Astrocyte (in vitro differentiated cells and primary cell): ENCODE measurements around the gene FAM237A. TPM values are rescaled to one million over a fixed set of nuclear protein-coding genes. Genes with fewer than 3 reads are reported as not detected.

Experiments
- DNase-seq: peaks from one replicate; pipeline ENCODE4 v3.0.0-alpha.2; 2010; ENCODE audit warnings: low read depth
- FAIRE-seq: peaks from 2 replicates; lab custom pipeline; 2011; peaks lifted over from hg19 to GRCh38; lab: Jason Lieb, UNC
- H2AFZ ChIP-seq: 2 replicates; pipeline ENCODE4 v1.6.0; 2012; ENCODE audit warnings: low read depth, low read length, inconsistent platforms
- H3K27ac ChIP-seq: 2 replicates; pipeline ENCODE4 v1.5.1; 2011; ENCODE audit warnings: low read depth, low read length, inconsistent platforms
- H3K27me3 ChIP-seq: 2 replicates; pipeline ENCODE4 v1.6.0; 2011; ENCODE audit warnings: low read length, inconsistent platforms; ENCODE audit not compliant: insufficient read depth
- H3K36me3 ChIP-seq: 2 replicates; pipeline ENCODE4 v1.5.1; 2011; ENCODE audit warnings: low read length, inconsistent platforms; ENCODE audit not compliant: insufficient read depth
- H3K4me1 ChIP-seq: 2 replicates; pipeline ENCODE4 v1.5.1; 2011; ENCODE audit warnings: low read length, inconsistent platforms; ENCODE audit not compliant: insufficient read depth
- H3K4me2 ChIP-seq: 2 replicates; pipeline ENCODE4 v1.6.0; 2012; ENCODE audit warnings: low read length, inconsistent platforms
- H3K4me3 ChIP-seq: 2 replicates; pipeline ENCODE4 v1.5.1; 2011; ENCODE audit warnings: low read depth, mild to moderate bottlenecking, low read length, inconsistent platforms; ENCODE audit not compliant: insufficient read depth
- H3K79me2 ChIP-seq: 2 replicates; pipeline ENCODE4 v1.6.0; 2012; ENCODE audit warnings: mild to moderate bottlenecking, low read length, inconsistent platforms; ENCODE audit not compliant: insufficient read depth
- H3K9ac ChIP-seq: 2 replicates; pipeline ENCODE4 v1.6.0; 2012; ENCODE audit warnings: mild to moderate bottlenecking, low read length, inconsistent platforms
- H3K9me3 ChIP-seq: 2 replicates; pipeline ENCODE4 v1.5.1; 2012; ENCODE audit warnings: low read depth, mild to moderate bottlenecking, low read length, inconsistent platforms; ENCODE audit not compliant: insufficient read depth
- H4K20me1 ChIP-seq: 2 replicates; pipeline ENCODE4 v1.6.0; 2012; ENCODE audit warnings: low read length, inconsistent platforms; ENCODE audit not compliant: insufficient read depth
- H3K27ac Mint-ChIP-seq: one replicate; pipeline ENCODE4 v1.8.0; 2021; ENCODE audit warnings: mild to moderate bottlenecking, mixed read lengths; ENCODE audit not compliant: unreplicated experiment
- H3K27me3 Mint-ChIP-seq: one replicate; pipeline ENCODE4 v1.8.0; 2021; ENCODE audit warnings: low read depth, mixed read lengths; ENCODE audit not compliant: unreplicated experiment
- H3K36me3 Mint-ChIP-seq: one replicate; pipeline ENCODE4 v1.8.0; 2021; ENCODE audit warnings: low read depth, mixed read lengths; ENCODE audit not compliant: unreplicated experiment
- H3K4me1 Mint-ChIP-seq: one replicate; pipeline ENCODE4 v1.8.0; 2021; ENCODE audit warnings: low read depth, mixed read lengths; ENCODE audit not compliant: unreplicated experiment
- H3K4me3 Mint-ChIP-seq: one replicate; pipeline ENCODE4 v1.8.0; 2021; ENCODE audit warnings: mild to moderate bottlenecking, moderate library complexity, mixed read lengths; ENCODE audit not compliant: unreplicated experiment
- H3K9me3 Mint-ChIP-seq: one replicate; pipeline ENCODE4 v1.8.0; 2021; ENCODE audit warnings: mild to moderate bottlenecking, mixed read lengths; ENCODE audit not compliant: unreplicated experiment
- EZH2 ChIP-seq: IDR thresholded peaks from 2 replicates; pipeline ENCODE4 v1.6.1; 2012; ENCODE audit warnings: mild to moderate bottlenecking, low read length, inconsistent platforms; ENCODE audit not compliant: insufficient read depth
- total RNA-seq: library from RNA; stranded (reverse); gene quantifications from 2 replicates; pipeline ENCODE4 v1.2.1, GENCODE V29; 2021
- TF ChIP-seq, protein P1 (sequence below): IDR thresholded peaks from 2 replicates; pipeline ENCODE4 v1.5.1; 2011; ENCODE audit warnings: low read depth, mild to moderate bottlenecking, inconsistent platforms, low read length, moderate library complexity; ENCODE audit not compliant: insufficient read depth

Gene FAM237A
- total RNA-seq, 1 donor from 2014 or later: not detected

DNA sequence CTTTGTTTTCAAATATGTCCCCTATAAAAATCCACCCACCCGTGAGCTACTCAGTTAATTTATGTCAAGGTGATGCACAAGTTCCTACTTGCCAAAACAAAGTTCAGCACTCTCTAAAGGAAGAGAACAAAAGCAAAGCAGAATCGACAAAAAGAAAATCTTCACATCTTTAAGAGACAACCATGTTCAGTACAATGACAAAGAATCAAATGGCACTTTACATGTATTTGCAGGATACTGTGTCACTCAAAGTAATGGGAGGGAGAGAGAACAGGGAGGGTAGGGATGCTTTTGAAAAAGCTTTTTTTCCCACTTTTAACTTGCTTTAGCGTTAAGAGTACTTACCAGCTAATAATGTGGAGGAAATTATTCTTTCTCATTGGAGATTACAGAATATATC, 39.0 kb upstream of the FAM237A start:
- H3K36me3 ChIP-seq: no peaks in the 10 kb centered on the region
- Mint-ChIP-seq H3K27me3 (no peaks in the 10 kb centered on the region), H3K36me3 (no peaks in the 10 kb centered on the region), H3K4me3 (no peak overlapping the region), H3K4me1 (no peaks in the 10 kb centered on the region), H3K9me3 (no peaks in the 10 kb centered on the region), H3K27ac (no peak overlapping the region)
- no peaks in the 10 kb centered on the region for H3K27me3 ChIP-seq
- no peak for TF ChIP-seq EZH2
- TF ChIP-seq, protein P1, sequence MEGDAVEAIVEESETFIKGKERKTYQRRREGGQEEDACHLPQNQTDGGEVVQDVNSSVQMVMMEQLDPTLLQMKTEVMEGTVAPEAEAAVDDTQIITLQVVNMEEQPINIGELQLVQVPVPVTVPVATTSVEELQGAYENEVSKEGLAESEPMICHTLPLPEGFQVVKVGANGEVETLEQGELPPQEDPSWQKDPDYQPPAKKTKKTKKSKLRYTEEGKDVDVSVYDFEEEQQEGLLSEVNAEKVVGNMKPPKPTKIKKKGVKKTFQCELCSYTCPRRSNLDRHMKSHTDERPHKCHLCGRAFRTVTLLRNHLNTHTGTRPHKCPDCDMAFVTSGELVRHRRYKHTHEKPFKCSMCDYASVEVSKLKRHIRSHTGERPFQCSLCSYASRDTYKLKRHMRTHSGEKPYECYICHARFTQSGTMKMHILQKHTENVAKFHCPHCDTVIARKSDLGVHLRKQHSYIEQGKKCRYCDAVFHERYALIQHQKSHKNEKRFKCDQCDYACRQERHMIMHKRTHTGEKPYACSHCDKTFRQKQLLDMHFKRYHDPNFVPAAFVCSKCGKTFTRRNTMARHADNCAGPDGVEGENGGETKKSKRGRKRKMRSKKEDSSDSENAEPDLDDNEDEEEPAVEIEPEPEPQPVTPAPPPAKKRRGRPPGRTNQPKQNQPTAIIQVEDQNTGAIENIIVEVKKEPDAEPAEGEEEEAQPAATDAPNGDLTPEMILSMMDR: no peak
- H2AFZ ChIP-seq: no peak overlapping the region
- no peak overlapping the region for H3K4me3 ChIP-seq
- H3K4me1 ChIP-seq: no peaks in the 10 kb centered on the region
- FAIRE-seq (no peak), DNase-seq (no peak)
- no peak overlapping the region for H3K9ac ChIP-seq
- H3K9me3 ChIP-seq: no peaks in the 10 kb centered on the region
- no peak overlapping the region for H3K4me2 ChIP-seq
- H3K27ac ChIP-seq: no peak overlapping the region
- H3K79me2 ChIP-seq: no peaks in the 10 kb centered on the region
- H4K20me1 ChIP-seq: no peaks in the 10 kb centered on the region

DNA sequence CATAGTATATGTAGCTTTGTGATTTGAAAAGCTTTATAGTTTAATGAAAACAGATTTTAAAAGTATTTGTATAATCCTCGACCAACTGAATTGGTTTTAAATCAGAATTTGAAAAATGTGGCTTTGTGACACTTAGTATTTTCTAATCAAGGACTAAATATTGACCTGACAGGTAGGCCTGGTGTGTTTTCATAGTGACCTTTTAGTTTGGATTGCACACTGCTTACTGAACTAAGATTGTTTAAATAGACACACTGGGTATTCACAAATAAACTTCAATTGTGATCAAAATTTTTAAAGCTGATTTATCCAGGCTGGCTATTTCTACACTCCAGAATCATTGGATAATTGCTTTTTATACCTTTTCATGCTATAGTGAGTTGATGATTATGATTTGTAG, 31.8 kb upstream of the FAM237A start:
- Histone ChIP-seq H3K27me3 (no peaks in the 10 kb centered on the region), H3K4me1 (no peaks in the 10 kb centered on the region), H3K4me3 (no peak overlapping the region), H2AFZ (no peak overlapping the region), H3K9ac (no peak overlapping the region), H3K4me2 (no peak overlapping the region), H4K20me1 (no peaks in the 10 kb centered on the region), H3K27ac (no peak overlapping the region), H3K9me3 (no peaks in the 10 kb centered on the region), H3K79me2 (no peaks in the 10 kb centered on the region), H3K36me3 (no peaks in the 10 kb centered on the region)
- no peak for DNase-seq
- no peaks in the 10 kb centered on the region for H3K9me3 Mint-ChIP-seq
- no peaks in the 10 kb centered on the region for H3K27me3 Mint-ChIP-seq
- peaks cover 11% of the 10 kb centered on the region for H3K4me1 Mint-ChIP-seq
- H3K27ac Mint-ChIP-seq: no peak overlapping the region
- TF ChIP-seq, protein P1: no peak
- TF ChIP-seq EZH2: no peak
- no peaks in the 10 kb centered on the region for H3K36me3 Mint-ChIP-seq
- FAIRE-seq: no peak
- H3K4me3 Mint-ChIP-seq: no peak overlapping the region

DNA sequence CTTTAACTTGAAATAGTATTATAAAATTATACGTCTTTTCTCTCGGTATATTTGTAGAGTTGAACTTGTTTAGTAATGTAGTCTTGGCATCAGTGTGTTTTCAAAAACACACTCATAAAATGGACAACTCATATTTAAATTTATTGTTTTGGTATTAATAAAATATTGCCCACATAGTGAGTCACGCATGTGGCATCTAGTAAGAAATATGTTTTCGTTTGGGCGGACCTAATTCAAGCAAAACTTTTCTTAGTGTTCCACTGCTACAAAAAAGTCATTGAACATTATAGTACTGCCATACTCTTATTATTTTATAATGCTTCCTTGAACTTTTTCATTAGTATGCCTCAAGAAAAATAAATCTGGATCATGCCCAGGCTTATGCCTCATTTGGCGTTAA, 31.1 kb upstream of the FAM237A start:
- Histone ChIP-seq H3K9ac (no peak overlapping the region), H3K36me3 (no peaks in the 10 kb centered on the region), H3K27me3 (no peaks in the 10 kb centered on the region), H3K9me3 (no peaks in the 10 kb centered on the region), H2AFZ (no peak overlapping the region), H3K4me1 (peaks cover 6% of the 10 kb centered on the region), H3K4me3 (no peak overlapping the region), H3K79me2 (no peaks in the 10 kb centered on the region), H3K27ac (no peak overlapping the region), H4K20me1 (no peaks in the 10 kb centered on the region), H3K4me2 (no peak overlapping the region)
- Mint-ChIP-seq H3K4me1 (peaks cover 15% of the 10 kb centered on the region), H3K4me3 (no peak overlapping the region), H3K36me3 (no peaks in the 10 kb centered on the region), H3K9me3 (no peaks in the 10 kb centered on the region), H3K27me3 (no peaks in the 10 kb centered on the region), H3K27ac (no peak overlapping the region)
- FAIRE-seq: no peak
- DNase-seq: no peak
- TF ChIP-seq, protein P1: no peak
- TF ChIP-seq EZH2: no peak
